Activated T-helper 1 cell treated with anti-CD3 and anti-CD28 coated beads, Interleukin-2, amount 50 U/mL, for 16 hours (primary cell): ENCODE results near the gene TTC16.
"Not testable (repeated sequence)": the region's sequence is repeated elsewhere in the genome, so short reads cannot be mapped to it uniquely, and the experiment has no call there.

ENCODE experiments used
- DNase-seq, 2 donors: peaks; one replicate each; pipeline ENCODE4 v3.0.0-alpha.2; 2020; ENCODE audit warnings: low read depth in 1 of 2, low spot score in 1 of 2

Gene TTC16

DNA sequence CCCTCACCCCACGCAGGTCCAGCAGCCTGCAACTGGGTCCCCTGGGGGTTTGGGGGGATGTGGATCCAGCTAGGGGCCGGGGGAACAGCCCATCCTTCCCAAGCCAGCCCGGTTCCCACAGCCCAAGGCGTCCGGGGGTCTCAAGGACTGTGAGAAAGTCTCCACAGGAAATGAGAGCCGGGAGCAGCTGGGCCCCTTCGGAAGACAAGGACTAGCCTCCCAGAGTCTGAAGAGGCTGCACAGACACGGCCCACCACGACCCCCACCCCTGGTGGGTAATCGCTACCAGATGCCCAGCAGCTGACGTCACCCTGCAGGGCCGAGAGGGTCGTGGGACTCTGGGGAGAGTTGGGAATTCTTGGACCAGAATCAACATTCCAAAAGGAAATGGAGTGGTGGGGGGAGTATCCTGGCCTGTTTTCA is 52.0 kb downstream of the TTC16 start:
- no peak for DNase-seq

DNA sequence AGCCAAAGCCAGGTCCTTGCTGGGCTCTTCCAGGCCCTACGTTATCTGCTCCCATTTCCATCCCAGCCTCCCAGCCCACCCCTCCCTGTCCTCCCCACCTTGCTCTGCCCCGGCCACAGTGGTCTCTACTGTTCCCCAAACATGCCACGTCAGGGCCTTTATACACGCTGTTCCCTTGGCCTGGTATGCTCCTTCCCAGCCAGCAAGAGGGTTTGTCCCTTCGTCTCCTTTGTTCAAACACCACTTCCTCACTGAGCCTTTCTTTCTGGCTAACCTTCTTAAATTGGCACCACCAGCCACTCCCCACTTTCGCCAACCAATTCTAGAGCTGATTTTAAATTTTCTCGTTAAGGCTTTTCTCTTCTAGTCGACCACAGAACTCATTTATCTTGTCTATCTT is 52.8 kb downstream of the TTC16 start:
- no peak for DNase-seq

DNA sequence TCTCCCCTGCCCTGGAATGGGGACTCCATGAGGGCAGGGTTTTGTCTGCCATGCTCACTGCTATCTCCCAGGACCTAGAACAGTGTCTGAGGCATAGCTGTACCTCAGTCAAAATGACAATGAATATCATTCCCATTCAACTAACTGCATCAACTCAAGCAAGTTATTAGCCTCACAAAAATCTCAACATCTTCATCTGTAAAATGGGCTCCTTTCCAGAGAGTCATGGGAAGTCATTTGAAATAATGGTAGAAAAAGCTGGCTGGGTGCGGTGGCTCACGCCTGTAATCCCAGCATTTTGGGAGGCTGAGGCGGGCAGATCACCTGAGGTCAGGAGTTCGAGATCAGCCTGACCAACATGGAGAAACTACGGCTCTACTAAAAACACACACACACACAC is 53.2 kb downstream of the TTC16 start:
- no peak for DNase-seq

DNA sequence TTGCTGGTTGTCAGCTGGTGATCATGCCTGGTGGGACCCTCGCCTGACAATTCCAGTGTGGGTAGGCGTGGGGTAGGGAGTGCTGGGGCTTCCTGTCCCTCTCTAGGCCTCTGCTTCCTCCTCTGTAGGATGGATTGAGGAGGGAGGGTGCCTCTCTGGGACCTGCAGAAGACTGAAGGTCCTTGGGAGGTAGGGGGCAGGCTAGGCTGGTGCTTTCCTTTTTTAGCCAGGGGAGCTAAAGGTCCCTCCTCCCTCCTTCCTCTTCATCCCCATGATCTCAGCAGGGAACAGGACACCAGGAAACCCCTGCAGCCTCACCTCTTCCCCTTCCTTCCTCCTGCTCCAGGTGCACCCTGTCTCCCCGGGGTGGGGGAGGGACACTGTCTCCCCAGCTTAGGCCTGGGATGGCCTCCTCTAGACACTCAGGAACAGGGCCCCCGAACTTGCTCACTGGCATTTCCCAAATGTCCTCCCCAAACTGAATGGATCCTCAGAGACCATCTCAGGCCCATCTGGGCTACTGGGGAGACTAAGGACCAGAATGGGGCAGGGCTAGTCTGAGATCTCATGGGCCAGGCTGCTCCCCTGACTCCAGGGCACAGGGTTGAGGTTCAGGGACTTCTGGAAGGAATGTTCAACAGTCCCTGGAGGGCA is 54.2 kb downstream of the TTC16 start:
- DNase-seq: no peak

DNA sequence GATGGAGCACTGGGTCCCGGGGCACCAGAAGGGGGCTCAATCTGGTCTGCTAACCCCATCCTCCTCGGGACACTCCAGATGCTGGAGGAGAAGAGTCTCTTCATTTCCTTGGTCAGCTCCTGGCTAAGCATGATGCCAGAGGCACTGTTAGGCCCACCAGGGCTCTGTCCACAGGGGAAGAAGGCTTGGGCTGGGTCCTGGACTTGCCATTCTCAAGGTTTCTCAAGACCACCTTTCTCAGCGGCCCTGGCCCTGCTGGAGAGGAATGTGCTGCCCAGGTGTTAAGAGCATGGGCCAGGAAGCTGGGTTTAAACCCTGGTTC is 54.7 kb downstream of the TTC16 start:
- DNase-seq: no peak

DNA sequence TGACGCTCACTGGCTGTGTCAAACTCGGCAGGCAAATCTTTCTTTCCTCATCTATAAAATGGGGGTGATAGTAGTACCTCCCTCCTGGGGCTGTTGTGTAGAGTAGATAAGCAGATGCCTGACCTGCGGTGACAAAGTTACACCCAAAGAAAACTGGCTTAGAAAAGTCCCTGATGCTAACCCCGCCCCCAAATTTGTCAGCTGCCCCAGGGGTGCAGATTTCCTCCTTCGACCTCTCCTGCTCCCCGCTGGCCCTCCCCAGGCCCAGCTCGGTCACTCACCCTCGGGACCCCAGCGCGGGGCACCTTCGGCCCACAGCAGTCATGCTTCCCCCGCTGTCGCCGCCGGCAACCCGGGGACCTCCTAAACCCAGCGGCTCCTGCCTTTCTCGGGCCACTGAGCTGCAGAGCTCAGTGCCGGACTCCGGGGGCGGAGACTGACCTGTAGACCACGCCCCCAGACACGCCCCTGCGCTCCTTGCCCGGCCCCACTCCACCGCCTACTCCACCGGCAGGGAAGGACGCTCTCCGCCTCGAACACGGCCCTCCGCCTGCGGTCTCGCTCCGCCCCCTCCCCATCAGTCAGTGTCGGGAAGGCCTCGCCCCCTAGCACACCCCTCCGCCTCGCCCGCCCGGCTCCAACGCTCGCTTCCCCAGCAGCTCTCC is 55.2 kb downstream of the TTC16 start:
- peak; percentile 88 to 92 for DNase-seq

DNA sequence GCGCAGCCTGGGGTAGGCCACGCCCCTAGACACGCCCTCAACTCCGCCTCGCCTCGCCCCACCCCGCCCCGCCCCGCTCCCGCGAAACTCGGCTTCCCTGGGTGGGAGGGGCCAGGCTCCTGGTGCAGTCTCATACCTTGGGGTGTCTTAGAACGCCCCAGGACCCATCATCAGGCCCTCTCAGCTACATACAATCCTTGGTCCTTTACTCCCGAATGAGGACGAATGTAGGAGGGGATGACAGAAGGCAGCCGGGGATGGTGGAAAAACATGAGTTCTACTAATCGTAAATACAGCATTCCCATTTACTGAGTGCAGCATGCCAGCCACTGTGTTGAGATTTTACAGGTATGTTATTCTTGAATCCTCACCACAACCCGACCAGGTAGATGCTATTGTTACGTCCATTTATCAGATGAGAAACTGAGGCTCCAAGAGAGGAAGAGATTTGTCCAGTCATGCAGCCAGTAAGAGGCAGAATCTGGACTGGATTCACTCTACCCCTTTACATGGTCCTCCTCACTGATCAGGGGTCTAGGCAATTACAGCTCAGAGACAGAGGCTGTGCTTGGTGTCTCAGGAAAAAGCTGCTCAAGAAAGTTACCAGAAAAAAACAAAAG is 55.8 kb downstream of the TTC16 start:
- no peak for DNase-seq

DNA sequence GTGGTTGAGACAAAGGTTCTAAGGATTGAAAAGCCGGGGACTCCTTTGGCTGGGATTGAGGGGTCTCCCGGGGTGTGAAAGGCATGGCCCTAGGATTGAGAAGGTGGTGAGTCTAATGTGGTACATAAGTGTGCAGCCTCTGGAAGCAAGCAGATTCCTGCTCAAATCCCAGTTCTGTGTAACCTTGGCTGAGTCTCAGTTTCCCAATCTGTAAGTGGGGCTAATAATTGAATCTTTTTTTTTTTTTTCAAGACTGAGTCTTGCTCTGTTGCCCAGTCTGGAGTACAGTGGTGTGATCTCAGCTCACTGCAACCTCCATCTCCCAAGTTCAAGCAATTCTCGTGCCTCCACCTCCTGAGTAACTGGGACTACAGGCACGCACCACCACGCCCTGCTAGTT is 56.7 kb downstream of the TTC16 start:
- no peak for DNase-seq

DNA sequence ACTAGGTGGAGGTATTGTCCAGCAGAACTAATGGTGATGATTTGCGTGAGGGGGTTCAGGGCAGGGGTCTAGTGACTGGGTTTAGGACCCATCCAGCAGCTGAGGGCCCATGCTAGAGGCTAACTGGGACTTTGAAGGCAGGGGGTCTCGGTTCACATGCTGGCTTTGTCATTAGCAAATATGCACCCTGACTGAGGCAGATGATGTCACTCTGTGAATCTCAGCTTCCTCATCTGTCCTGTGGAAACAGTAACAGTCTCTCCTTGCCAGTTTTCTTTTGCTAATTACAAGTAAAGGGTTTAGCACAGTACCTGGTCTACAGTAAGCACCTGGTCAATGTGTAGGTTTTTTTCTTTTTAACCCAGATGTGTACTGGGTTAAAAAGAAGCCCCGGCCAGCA is 57.4 kb downstream of the TTC16 start:
- DNase-seq: no peak

DNA sequence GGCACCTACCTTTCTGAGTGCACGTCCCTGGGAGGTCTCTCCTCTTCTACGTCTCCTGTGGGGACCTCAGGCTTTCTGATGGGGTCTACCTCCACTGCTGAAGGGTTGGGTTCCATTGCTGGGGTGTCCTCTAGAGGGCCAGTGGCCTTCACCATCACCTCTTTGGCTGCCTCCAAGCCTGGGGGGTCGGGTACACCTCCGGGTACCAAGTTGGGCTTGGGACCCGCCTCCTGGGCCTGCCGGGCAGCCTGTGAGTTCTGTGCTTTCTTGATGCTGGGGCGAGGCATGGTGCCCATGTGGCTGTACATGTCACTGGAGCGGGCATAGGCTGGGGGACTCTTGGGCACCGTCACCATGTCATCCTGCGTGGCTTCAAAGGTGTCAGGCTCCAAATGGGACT is 58.1 kb downstream of the TTC16 start:
- DNase-seq: no peak

DNA sequence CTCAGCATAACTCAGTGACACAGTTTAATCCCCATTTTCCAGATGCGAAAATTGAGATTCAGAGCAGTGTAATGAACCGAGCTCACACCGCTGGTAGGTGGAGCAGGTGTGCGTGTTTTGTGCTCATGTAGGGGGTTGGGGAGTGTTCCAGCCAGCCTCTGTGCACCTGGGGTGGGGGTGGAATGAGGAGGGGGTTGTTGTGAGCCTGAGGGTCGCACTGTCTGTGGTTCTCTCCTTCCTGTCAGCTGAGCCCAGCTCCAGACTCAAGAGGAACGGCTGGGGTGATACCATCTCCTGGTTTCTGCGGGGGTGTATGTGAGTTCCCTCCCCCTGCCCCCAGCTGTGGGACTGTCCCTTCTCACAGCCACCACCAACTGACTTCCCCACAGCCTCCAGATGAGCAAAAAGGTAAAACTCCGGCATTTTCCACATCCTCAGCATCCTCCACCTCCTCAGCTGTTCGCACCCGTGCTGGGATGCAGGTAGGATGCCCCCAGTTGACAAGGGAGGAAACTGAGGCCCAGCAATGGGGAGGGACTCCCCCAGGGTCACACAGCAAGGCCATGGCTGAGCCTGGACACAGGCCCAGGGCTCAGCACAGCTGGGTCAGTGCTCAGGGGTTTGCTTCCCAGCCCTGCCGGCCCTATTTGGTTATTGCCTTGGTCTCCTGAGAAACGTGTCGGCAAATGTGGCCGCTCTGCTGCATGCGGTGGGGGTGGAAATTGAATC is 60.5 kb downstream of the TTC16 start:
- peak; percentile 55 to 56 for DNase-seq

DNA sequence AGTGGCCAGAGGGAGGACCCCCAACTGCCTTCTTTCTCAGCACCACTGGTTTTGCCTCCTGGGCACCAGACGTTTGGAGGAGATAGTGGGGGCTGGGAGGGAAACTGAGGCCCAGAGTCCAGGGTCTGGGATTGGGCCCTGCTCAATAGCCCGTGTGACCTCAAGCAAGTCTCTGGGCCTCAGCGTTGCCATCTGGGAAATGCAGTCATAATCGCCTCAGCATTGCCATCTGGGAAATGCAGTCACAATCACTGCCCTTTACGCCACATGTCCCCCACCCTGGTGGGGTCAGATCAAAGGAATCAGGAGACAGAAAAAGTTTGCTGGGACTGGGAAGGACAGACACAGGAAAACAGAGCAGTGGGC is 61.0 kb downstream of the TTC16 start:
- DNase-seq: no peak

DNA sequence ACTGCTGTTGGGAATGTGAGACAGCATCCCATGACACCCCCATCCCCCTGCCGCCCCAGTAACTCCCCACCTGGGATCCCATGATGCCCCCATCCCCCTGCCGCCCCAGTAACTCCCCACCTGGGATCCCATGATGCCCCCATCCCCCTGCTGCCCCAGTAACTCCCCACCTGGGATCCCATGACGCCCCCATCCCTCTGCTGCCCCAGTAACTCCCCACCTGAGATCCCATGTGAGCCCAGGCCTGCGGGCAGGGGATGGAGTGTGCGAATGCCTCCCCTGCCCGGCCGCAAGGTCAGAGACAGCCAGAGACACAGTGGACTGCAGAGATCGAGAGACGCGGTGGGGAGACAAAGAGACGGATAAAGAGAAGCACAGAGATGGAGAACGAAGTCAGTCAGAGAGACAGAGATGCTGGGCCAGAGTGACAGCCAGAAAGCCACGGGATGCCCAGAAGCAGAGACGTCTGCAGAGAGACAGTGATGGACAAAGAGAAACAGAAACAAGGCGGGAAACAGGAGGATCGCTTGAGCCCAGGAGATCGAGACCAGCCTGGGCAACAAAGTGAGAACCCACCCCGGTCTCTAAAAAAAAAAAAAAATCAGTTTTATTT is 61.6 kb downstream of the TTC16 start:
- DNase-seq: no peak

DNA sequence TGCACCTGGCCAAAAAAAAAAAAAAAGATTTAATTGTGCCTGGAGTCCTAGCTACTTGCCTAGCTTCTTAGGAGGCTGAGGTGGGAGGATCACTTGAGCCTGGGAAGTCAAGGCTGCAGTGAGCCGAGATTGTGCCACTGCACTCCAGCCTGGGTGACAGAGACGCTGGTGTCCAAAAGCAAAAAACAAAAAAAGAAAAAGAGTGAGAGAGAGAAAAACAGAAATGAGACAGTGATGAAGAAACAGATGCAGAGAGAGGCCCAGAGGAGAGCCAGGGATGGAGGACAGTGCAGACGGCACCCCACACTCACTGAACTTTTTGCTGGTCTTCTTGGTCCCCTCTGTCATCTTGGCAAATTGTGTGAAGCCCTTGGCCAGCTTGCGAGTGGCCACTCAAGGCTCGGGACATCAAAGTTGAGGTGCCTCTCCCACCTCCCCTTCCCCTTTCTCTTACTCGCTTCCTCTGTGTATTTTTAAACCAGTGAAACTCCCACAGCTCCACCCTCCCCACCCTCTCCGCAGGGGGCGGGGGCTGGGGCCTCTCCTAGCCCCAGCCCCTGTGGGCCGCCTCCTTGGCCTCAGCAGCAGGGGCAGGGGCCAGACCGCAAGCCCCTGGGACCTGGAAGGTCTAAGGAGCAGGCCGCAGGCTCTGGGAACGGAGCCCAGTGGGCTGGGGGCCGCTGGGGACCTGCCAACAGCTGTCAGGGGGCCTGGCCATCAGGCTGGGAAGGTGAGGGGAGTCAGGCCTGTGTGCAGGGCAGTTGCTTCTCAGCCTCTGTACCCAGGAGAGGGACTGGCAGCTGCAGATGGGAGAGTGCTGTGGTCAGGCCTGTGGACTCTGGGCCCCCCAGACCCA is 62.6 kb downstream of the TTC16 start, which contains the start of gene SH2D3C:
SH2D3C (minus strand) TSS at position 387 of the 856 bp plus-strand sequence; CDS start at position 348, 39 bp downstream.
- no peak for DNase-seq

DNA sequence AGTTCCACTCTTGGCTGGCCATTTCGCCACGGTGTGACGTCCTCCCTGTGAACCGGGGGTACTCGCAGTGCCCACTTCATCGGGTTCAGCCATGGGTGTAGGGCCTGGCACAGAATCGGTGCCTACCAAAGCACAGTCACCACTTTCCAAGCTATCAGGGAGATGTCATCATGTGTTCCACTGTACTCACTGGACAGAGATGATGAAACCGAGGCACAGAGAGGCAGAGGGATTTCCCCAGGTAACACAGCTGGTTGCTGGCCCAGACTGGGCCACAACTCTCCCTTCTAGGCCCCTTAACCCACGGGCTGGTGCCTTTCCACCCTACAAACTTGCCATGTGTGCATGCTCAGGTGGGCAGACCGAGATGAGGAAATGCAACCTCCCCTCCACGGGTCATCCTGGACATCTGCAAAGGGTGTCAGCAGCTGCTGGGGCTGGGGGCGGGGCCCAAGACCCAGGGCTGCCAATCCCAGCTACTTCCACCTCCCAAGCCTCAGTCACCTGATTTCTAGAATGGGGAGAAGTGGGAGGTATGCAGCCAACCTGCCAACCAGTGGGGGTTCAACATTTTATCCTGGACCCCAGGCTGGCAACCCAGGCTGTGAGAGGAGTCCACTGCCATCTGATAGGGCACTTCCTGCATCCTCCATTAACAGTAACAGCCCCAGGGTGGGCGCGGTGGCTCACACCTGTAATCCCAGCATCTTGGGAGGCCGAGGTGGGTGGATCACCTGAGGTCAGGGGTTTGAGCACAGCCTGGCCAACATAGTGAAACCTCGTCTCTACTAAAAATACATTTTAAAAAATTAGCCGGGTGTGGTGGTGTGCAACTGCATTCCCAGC is 63.5 kb downstream of the TTC16 start:
- DNase-seq: peak in 1 of 2 donors; percentile 46

DNA sequence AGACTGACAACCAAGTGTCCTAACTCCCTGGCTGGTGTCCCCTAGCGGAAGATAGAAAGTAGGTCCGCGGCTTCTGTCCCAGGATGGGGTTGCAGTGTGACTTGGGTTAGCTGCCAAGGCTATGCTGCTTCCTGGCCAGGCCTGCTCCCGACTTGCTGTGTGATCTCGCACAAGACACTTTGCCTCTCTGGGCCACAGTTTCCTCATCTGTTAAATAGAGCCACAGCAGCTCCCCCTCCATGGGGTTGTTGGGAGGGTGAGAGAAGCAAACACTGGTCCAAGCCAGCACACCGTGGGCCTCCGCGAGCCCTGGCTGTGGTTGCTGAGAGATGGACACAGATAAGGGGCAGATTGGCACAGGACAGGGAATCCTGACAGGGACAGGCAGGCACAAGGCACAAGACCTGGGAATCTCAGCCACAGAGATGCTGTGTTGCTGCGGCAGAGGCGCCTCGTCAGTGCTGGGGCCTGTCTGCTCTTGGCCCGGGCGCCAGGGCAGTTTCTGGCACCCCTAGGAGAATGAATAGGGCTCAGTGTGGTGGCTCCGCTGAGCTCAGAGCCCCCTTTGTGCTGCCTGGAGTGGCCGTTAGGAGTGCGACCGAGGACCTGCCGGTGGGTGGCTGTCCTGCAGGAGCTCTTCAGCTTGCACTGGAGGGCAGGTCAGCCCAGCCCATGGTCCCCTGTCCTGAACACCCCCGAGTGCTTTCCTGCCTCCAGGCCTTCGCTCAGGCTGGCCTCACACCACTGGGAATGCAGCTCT is 64.4 kb downstream of the TTC16 start:
- DNase-seq: no peak

DNA sequence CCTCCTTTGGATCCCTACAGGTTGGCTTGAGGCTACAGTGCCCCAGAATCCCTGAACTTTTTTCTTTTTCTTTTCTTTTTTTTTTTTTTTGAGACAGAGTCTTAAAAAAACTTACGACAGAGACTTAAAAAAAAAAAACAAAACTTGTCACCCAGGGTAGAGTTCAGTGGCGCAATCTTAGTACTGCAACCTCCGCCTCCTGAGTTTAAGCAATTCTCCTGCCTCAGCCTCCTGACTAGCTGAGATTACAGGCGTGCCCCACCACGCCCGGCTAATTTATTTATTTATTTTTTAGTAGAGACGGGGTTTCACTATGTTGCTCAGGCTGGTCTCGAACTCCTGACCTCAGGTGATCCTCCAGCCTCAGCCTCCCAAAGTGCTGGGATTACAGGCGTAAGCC is 65.0 kb downstream of the TTC16 start:
- DNase-seq: not testable (repeated sequence)
